Fibroblast of peridontal ligament (primary cell): ENCODE data around the gene C4orf46.

Experiments
- DNase-seq: peaks from one replicate; pipeline ENCODE4 v3.0.0-alpha.2; 2010; ENCODE audit errors: extremely low read depth

The C4orf46 gene

GRCh38 chr4:158652920-158653319 is 18.8 kb downstream of the C4orf46 start:
- DNase-seq = peak; percentile 39

- no peak for DNase-seq
Measured at GRCh38 chr4:158649111-158649680, 22.5 kb downstream of the C4orf46 start.

- DNase-seq = peak; percentile 48
Measured at GRCh38 chr4:158644760-158645159, 26.9 kb downstream of the C4orf46 start.

- peak; percentile 16 for DNase-seq
Measured at GRCh38 chr4:158644356-158644755, 27.3 kb downstream of the C4orf46 start.

GRCh38 chr4:158636619-158637018 is 35.1 kb downstream of the C4orf46 start:
- DNase-seq = no peak

GRCh38 chr4:158630893-158631292 is 40.8 kb downstream of the C4orf46 start:
- DNase-seq = peak; percentile 59

GRCh38 chr4:158625544-158625943 is 46.1 kb downstream of the C4orf46 start:
- no peak for DNase-seq

- peak; percentile 85 for DNase-seq
Measured at GRCh38 chr4:158624889-158625478, 46.7 kb downstream of the C4orf46 start.

- DNase-seq = no peak
Measured at GRCh38 chr4:158622251-158622650, 49.4 kb downstream of the C4orf46 start.

GRCh38 chr4:158621729-158622128 is 50.0 kb downstream of the C4orf46 start:
- no peak for DNase-seq

- DNase-seq = no peak
Measured at GRCh38 chr4:158617956-158618355, 53.7 kb downstream of the C4orf46 start.
